Activated T-cell treated with anti-CD3 and anti-CD28 coated beads for 4 hours (primary cell): ENCODE results near the gene PER3.
"Not testable (repeated sequence)": the region's sequence is repeated elsewhere in the genome, so short reads cannot be mapped to it uniquely, and the experiment has no call there.

Experiments used
- DNase-seq: peaks from one replicate; pipeline ENCODE4 v3.0.0-alpha.2; 2020

PER3 gene

DNA sequence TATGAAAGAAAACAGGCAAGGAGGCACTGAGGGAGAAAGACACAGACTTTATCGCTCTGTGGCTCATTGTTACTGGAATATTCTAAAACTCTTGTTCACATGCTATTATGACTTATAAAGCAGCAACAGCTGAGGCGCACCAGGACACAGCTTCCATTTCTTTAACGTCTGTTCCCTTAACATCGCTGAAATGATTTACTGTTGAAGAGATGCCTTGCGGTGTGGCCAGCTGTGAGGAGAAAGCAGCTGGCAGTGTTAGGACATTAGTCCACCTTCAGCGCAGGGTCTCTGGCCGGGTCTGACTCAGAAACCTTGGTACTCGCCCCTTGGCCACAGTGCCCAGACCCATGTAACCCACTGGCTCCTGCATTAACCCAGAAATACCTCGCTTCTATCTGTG, 3.1 kb upstream of the PER3 start:
- no peak for DNase-seq

DNA sequence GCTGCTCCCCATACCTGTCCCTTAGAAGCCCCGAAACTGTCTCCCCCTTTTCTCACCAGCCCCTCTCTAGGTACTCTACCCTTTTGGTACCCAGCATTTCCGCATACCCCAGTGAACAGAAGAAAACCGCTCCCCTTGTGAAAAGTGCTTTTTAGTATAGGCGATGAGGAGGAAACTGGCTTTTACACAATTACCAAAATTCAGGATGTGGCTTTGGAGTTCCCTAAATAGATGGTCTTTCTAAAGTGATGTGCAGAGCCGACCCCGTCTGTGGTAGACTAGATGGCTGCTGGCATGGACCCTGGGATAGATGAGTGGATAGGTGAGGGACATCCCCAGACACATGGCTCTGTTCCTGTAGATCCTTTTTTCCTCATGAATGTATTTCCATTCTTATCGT, 2.6 kb upstream of the PER3 start:
- DNase-seq, result no peak

DNA sequence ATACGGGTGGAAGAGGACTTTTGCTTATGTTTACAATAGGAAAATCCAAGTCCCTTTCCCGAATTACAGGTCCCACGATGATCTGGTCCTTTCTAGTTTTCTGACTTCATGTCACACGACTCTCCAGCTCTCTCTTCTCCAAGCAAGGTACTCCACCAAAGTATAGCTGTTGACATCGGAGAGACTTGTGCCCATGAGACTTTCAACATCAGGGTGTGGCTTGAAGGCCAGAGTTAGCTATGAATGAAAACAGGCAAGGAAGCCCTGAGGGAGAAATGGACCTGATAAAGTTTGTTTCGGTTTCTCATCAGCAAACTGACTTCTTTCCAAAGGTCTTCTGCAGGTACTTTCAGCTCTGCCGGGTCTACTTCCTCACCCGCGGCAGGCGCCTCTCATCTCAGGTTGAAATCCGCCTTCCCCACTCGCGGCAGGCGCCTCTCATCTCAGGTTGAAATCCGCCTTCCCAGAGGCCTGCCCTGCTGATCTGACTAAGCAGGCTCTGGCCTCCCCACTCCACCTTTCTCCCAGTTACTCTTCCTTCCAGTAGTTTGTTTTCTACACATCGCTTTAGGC, 2.1 kb upstream of the PER3 start:
- no peak for DNase-seq

DNA sequence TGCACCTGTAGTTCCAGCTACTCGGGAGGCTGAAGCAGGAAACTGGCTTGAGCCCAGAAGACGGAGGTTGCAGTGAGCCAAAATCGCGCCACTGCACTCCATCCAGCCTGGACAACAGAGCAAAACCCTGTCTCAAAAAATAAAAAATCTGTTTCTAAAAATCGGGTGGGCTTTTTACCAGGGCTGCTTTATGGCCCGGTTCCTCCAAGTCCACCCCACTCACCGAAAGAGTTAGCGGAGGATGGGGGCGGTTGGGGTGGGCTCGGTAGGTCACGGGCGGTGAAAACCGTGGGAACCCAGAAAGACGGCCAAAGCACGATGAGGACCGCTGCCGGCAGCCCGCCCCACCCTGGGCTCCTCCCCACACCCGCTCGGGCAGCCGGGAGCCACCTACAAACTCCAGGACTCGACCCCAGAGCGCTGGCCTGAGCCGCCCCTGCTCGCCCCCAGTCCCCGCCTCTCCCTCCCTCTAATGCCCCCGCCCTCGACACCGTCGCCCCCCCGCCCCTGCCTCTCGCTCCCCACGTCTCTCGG, 846 bp upstream of the PER3 start:
- DNase-seq, result no peak

DNA sequence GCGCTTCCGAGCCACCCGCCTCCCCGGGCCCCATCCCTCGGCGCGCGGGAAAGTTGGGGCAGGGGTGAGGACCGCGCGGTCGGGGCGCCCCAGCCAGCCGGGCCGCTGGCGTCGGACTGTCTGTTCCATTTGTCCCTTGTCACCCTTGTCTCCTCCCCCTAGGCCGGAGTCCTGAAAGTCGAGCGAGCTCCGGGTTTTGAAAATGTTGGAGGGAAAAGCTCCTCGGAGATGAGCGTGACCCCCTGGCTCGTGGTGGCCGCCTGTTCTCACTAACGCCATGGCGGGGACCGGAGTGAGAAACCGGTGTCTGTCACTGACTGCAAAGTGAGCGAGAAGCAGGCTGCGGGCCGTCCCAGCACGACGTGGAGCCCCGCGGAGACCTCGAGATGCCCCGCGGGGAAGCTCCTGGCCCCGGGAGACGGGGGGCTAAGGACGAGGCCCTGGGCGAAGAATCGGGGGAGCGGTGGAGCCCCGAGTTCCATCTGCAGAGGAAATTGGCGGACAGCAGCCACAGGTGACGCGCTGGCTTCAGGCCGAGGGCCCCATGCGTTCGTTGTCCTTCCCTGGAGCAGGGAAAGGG, 491 bp downstream of the PER3 start:
- DNase-seq, result no peak

DNA sequence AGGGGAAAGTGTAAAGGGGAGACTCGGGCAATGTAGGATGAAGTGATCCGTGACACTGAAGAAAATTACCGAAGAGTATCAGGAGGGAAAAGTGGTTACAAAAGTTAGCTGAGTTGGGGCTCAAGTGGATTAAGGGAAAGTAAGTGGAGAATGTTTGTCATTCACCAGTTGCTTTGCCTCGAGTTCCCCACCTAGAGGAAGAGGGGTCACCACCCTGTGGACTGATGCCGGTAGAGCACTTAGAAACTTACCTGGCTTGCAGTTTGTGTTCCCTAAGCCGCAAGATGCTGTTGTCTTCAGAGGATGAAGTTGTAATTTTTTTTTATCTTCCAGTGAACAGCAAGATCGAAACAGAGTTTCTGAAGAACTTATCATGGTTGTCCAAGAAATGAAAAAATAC, 1.0 kb downstream of the PER3 start:
- DNase-seq, result no peak

DNA sequence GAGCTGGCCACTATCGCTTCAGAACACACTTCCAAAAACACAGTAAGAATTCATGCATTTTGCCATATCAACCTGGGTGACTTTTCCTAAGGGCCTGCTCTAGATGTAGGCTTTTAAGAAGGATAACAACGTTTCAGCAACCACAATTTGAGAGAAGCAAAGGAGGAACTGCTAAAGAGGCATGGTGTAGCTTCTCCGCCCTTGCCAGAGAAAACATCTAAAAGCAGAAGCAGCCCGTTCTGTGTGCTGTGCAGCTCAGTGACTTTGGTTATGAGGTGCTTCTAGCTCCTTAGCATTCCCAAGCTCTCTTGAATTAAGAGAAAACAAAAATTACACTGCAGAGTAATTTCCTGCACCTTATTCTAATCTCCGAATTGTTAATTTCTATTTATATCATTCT, 2.7 kb downstream of the PER3 start:
- DNase-seq, result no peak

DNA sequence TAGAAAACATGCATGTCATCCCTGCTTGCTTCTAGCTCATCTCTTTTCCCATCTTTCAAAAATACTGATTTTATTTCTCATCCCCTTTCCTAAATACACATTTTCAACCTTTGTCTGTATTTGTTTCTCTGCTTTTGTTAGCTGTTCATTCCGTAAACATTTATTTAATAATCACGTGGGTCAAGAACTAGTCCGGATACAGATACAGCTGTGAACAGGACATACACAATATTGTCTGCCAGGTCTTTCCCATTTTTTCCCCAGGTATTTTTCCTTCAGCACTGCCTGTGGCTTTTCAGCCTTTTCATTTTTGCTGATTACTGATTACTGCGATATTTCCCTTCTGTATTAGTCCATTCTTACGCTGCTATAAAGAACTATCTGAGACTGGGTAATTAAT, 5.7 kb downstream of the PER3 start:
- DNase-seq, result no peak

DNA sequence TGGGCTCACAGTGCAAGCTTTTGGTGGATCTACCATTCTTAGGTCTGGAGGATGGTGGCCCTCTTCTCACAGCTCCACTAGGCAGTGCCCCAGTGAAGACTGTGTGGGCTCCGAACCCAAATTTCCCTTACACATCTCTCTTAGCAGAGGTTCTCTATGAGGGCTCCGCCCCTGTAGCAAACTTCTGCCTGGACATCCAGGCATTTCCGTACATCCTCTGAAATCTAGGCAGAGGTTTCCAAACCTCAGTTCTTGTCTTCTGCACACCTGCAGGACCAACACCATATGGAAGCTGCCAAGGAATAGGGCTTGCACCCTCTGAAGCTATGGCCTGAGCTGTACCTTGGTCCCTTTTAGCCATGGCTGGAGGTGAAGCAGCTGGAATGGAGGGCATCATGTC, 6.9 kb downstream of the PER3 start:
- DNase-seq, result not testable (repeated sequence)

DNA sequence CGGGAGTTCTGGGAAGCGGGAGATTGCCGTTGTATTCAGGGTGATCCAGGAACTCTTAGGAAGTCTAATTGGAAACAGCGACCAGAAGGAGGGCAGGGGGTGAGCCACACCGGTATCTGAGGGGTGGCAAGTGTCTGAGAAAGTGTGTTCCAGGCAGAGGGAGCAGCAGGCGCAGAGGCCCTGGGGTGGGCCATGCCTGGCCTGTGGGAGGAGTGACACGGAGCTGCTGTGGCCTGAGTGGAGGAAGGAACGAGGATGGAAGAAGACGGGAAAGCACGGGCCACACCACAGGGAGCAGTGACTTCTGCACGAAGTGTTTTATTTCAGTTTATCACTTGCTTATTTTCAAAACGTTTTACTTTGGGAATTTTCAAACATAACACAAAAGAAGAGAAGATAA, 11.3 kb downstream of the PER3 start:
- no peak for DNase-seq

DNA sequence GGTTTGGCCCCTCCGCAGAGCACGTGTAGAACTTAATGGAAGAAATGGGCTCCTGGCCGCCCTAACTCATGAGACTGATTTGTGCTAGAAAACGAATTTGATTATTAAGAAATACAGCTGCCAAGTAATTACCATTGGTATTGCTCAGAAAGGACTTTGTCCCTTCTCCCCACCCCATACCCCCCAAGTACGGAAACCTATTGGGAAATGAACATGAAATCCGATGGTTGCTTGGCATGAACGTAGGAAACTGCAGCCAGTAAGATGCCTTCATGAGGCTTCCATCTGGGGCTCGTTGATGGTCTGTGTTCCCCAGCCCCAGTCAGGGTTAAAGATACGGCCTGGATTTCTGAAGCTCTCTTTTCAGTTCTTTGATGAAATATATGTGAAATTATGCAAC, 21.4 kb downstream of the PER3 start:
- DNase-seq, result no peak

DNA sequence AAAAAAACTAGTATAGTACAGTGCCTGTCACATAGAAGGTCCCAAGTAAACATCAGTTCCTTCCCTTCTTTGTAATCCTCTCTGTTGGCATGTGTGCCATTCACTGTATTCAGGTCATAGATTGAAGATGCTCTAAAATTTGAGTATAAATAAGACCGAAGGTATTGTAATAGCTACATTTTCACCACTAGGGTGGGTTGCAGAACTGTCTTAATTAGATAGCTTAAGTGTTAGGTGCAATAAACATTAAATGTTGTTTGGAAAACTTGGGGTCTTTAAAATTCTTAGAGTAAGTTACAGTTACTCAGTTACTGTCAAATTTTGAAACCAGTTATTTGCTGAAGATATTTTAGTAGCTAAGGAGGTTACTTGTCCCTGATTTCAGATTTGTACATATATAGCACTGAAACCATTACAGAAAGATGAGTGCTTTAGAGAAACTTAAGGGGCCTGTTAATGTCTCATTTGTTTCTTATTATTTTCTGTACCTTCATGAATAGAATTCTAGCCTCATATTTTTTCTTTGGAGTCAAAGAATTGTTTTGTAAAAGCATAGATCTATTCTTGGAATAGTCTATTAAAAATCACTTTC, 24.3 kb downstream of the PER3 start:
- no peak for DNase-seq

DNA sequence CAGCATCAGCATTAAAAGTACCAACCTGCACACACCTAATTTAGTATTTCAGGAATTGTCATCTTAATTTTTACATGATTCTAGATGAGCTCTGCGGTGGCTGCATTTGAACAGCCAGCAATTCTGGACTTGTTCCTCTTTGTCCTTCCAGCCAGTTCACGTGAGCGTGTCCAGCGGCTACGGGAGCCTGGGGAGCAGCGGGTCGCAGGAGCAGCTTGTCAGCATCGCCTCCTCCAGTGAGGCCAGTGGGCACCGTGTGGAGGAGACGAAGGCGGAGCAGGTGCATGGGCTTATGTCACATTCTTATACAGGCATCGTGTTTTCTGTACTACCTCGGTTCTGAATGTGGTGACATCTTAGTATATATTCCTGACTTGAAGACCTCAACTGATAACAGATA, 25.7 kb downstream of the PER3 start:
- DNase-seq, result no peak

DNA sequence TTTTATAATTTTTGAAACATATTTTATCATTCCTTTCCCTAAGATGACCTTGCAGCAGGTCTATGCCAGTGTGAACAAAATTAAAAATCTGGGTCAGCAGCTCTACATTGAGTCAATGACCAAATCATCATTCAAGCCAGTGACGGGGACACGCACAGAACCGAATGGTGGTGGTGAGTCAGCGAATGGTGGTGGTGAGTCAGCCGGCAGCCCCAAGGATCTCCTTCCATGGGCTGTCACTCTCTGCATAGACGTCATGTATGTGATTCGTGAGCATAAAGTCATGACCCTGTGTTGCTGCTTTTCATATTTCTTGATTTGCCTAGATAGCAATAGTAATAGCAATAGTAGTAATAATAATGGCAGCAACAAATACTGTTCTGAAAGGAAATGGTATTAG, 26.3 kb downstream of the PER3 start:
- DNase-seq, result no peak

DNA sequence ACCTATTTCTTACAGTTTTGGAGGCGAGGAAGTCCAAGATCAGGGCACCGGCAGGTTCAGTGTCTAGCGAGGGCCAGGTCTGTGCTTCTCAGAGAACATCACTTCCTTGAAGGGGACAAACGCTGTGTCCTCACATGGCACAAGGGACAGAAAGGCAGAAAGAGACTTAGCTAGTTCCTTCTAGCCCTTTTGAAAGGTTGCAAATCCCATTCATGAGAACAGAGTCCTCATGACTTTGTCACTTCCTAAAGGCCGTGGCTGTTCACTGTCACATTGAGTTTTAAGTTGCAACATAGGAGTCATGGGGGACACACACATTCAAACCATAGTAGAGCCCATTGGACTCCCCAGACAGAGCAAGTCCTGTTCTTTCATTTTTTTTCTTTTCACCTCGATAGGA, 27.4 kb downstream of the PER3 start:
- no peak for DNase-seq

DNA sequence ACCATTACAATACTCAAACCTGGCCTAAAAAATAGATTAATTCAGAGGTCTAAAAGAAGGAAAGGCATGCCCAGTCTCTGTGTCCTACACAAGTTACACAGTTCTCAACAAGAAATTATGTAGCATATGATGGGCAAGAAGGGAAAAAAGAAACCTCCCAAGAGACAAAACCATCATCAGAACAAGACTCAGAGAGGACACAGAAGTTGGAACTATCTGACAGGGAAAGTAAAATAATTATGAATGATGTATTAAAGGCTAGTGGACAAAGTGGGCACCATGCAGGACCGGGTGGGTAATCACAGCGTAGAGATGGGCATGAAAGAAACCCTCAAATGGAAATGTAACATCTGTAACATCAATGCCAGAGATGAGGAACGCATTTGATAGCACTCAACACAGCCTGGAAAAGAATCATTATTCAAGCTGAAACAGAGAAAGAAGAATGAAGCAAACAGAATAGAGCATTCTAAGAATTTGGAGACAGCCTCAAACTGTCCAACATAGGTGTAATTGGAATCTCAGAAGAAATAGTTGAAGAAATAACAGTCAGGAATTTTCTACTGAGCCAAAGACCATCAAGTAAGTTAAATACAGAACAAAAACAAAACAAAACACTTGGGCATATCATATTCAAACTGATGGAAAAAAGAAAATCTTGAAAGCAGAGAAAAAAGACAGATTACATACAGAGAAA, 29.7 kb downstream of the PER3 start:
- DNase-seq, result no peak

DNA sequence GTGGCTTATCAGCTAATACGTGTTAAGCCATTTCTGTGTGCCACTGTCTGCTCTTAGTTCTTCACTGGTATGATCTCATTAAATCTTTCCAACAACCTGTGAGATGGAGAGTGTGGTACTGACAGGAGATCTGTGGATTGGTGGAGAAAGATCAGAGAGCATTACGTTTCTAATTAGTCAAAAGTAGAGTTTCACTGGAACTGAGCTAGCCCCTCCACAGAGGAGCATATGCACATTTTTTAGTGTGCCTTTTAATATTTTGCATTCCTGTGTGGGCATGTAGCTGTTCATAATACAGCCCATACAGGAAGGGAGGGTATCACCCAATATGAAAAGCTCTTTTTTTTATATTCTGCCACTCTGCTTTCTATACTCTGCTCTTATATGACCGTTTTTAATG, 37.2 kb downstream of the PER3 start:
- DNase-seq, result no peak

DNA sequence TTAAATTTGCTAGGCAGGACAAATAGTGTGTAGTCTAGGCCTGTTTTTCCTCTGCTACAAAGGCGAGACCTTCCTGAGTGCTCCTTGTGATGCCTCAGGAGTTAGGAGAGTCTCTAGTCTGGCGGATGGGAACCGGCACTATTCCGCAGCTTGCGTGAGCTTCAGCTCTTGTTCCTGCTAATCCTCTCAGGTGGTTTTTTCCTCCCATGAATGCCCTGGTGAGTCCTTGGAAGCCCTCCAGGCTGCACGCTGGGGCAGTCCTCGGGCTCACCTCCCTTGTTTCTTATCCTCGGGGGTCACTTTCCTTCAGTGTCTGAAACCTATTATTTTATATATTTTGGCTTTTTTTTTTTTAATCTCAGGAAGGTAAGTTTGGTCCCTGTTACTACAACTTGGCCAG, 40.6 kb downstream of the PER3 start:
- no peak for DNase-seq

DNA sequence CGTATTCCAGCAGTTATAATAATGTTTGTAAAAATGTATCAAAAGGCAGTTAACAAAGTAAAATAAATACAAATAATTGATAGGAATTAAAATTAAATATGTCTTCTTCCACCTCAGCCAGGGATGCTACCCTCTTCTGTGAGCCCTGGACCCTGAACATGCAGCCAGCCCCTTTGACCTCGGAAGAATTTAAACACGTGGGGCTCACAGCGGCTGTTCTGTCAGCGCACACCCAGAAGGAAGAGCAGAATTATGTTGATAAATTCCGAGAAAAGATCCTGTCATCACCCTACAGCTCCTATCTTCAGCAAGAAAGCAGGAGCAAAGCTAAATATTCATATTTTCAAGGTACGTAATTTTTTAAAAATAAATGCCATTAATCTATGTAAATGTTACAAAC, 42.3 kb downstream of the PER3 start:
- no peak for DNase-seq

DNA sequence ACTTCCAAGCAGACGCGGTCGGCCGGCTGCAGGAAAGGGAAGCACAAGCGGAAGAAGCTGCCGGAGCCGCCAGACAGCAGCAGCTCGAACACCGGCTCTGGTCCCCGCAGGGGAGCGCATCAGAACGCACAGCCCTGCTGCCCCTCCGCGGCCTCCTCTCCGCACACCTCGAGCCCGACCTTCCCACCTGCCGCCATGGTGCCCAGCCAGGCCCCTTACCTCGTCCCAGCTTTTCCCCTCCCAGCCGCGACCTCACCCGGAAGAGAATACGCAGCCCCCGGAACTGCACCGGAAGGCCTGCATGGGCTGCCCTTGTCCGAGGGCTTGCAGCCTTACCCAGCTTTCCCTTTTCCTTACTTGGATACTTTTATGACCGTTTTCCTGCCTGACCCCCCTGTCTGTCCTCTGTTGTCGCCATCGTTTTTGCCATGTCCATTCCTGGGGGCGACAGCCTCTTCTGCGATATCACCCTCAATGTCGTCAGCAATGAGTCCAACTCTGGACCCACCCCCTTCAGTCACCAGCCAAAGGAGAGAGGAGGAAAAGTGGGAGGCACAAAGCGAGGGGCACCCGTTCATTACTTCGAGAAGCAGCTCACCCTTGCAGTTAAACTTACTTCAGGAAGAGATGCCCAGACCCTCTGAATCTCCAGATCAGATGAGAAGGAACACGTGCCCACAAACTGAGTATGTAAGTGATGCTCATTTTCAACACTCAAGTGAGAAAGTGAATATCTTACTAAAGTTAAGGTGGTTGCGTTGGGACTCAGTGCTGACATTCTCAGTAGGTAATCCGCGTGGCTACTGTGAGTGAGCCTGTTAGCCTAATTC, 43.2 kb downstream of the PER3 start:
- peak; percentile 3 for DNase-seq

DNA sequence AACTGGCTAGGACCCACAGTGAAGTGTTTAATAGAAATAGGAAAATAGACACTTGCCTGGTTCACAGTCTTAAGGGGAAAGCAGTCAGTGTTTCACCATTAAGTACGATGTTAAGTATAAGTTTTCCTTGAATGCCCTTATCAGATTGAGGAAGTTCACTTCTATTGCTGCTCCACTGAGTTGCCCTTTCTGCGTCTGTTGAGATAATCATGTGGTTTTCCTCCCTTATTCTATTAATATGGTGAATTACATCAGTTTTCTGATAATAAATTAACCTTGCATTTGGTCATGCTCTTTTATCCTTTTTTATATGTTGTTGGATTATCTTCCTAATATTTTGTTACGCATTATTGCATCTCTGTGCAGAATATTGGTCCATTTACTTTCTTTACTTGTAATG, 47.4 kb downstream of the PER3 start:
- DNase-seq, result no peak

DNA sequence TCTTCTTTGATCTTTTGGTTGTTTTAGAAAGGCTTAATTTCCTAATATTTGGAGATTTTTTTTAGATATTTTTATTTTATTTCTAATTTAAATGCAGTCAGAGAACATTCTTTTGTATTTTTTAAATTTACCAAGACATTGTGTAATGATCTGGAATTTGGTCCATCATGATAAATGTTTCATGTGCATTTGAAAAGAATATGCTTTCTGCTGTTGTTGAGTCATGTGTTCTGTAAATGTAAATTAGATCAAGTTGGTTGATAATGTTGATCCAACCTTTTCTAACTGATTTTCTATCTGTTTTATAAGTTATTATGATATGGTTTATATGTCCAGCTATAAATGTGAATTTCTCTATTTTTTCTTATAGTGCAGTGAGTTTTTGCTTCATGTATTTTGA, 48.9 kb downstream of the PER3 start:
- DNase-seq, result no peak

DNA sequence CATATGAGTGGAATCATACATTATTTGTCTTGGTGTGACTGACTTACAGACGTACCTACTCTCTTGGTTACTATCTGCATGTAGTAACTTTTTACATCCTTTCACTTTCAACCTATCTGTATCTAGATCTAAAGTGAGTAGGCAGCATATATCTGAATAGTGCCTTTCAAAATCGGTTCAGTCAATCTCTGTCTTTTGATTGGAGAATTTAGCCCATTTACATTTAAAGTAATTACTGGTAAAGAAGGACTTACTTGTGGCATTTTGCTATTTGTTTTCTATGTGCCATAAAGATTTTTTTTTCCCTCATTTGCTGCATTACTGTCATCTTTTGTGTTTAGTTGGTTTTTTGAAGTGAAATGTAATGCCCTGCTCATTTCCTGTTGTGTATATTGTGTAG, 54.6 kb downstream of the PER3 start:
- no peak for DNase-seq
